Hepatocyte (in vitro differentiated cells): Measurements from ENCODE around the gene ZNF239.

ENCODE experiments used
- CTCF ChIP-seq: fragments of 200-600 bp; sonication (generic); IDR thresholded peaks from 2 replicates; pipeline ENCODE4 v1.5.1; 2016; ENCODE audit warnings: antibody characterized with exemption, mild to moderate bottlenecking; ENCODE audit not compliant: poor library complexity
- EZH2 ChIP-seq: fragments of 200-600 bp; sonication (generic); IDR thresholded peaks from 2 replicates; pipeline ENCODE4 v1.6.1; 2016; ENCODE audit warnings: antibody characterized with exemption, mild to moderate bottlenecking, borderline replicate concordance

GRCh38 chr10:43574906-43575305 lies 490 bp upstream of the ZNF239 start:
- no peak for TF ChIP-seq CTCF
- TF ChIP-seq EZH2, result no peak
